Measurements from ENCODE around the gene SDF4.

DNA sequence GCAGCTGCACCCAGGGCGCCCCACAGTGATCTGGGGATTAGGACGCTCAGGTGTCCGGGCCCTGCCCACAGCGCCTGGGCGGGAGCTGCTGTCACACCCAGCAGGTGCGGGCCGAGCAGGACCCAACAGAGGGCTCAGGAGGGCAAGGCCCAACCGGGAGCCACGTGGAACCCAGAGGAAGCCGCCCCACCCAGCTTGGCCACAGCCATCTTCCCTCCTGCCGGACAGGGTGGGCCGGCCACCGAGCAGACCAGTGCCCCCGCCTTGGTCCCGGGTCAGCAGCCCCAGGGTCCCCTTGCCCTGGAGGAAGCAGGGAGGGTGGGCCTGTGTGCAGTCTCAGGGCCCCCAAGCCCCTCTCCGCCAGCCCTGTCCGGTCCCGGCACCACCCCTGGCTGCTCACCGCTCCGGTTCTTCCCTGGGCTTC, 64.4 kb downstream of the SDF4 start:
- TF ChIP-seq CTCF (IDR thresholded peaks at IDR 0.05; ENCODE audit: insufficient read depth, low read depth, low read length) = no peak
- TF ChIP-seq EZH2 (IDR thresholded peaks at IDR 0.05; ENCODE audit: insufficient read depth, low read length) = no peak

All from astrocyte (in vitro differentiated cells and primary cell).